GM23338 (cell line): ENCODE measurements around the gene ASPM. TPM values are rescaled to one million over a fixed set of nuclear protein-coding genes. Genes with fewer than 3 reads are reported as not detected.

Source experiments
- ATAC-seq: fragments of 200-7000 bp; cut with Tn5 transposase; 3 replicates; pipeline ENCODE4 v1.9.1; 2020
- DNase-seq: peaks from one replicate; pipeline ENCODE4 v3.0.0-alpha.2; 2015; ENCODE audit warnings: low spot score
- H2AFZ ChIP-seq: fragments of 200-600 bp; sonication (generic); 2 replicates; pipeline ENCODE4 v1.8.0; 2016; ENCODE audit warnings: antibody characterized with exemption, mild to moderate bottlenecking, moderate library complexity
- H3F3A ChIP-seq: fragments of 200-600 bp; sonication (generic); replicated peaks from 2 replicates; pipeline ENCODE4 v1.8.0; 2017; ENCODE audit warnings: antibody characterized with exemption, mixed run types, low read depth
- H3K27ac ChIP-seq: fragments of 200-600 bp; sonication (generic); 2 replicates; pipeline ENCODE4 v1.6.1; 2016; ENCODE audit warnings: low read depth
- H3K27me3 ChIP-seq: fragments of 200-600 bp; sonication (generic); 2 replicates; pipeline ENCODE4 v1.8.0; 2016; ENCODE audit warnings: mild to moderate bottlenecking, mixed run types, moderate library complexity; ENCODE audit not compliant: insufficient read depth
- H3K36me3 ChIP-seq: fragments of 200-600 bp; sonication (generic); 2 replicates; pipeline ENCODE4 v1.8.0; 2016; ENCODE audit warnings: mild to moderate bottlenecking; ENCODE audit not compliant: insufficient read depth
- H3K4me1 ChIP-seq: fragments of 200-600 bp; sonication (generic); 2 replicates; pipeline ENCODE4 v1.8.0; 2016; ENCODE audit warnings: mild to moderate bottlenecking, moderate library complexity; ENCODE audit not compliant: insufficient read depth
- H3K4me2 ChIP-seq: fragments of 200-600 bp; sonication (generic); 2 replicates; pipeline ENCODE4 v1.7.1; 2017; ENCODE audit warnings: mixed run types
- H3K4me3 ChIP-seq: fragments of 200-600 bp; sonication (generic); 2 replicates; pipeline ENCODE4 v1.6.1; 2016; ENCODE audit warnings: mixed run types
- H3K79me2 ChIP-seq: fragments of 200-600 bp; sonication (generic); replicated peaks from 2 replicates; pipeline ENCODE4 v1.8.0; 2017; ENCODE audit warnings: mild to moderate bottlenecking; ENCODE audit not compliant: insufficient read depth
- H3K9me2 ChIP-seq: fragments of 200-600 bp; sonication (generic); 2 replicates; pipeline ENCODE4 v1.8.0; 2017; ENCODE audit not compliant: insufficient read depth
- H4K20me1 ChIP-seq: fragments of 200-600 bp; sonication (generic); replicated peaks from 2 replicates; pipeline ENCODE4 v1.8.0; 2017; ENCODE audit warnings: mild to moderate bottlenecking; ENCODE audit not compliant: insufficient read depth
- H3K27ac Mint-ChIP-seq: 2 replicates; pipeline ENCODE4 v1.8.0; 2020; ENCODE audit warnings: inconsistent platforms, mild to moderate bottlenecking, moderate library complexity, mixed read lengths
- H3K27me3 Mint-ChIP-seq: 3 replicates; pipeline ENCODE4 v1.8.0; 2022; ENCODE audit warnings: low read depth, mild to moderate bottlenecking, moderate library complexity, mixed read lengths, inconsistent platforms; ENCODE audit not compliant: insufficient read depth, poor library complexity
- H3K36me3 Mint-ChIP-seq: 3 replicates; pipeline ENCODE4 v1.8.0; 2021; ENCODE audit warnings: low read depth, mild to moderate bottlenecking, inconsistent platforms, moderate library complexity, mixed read lengths
- H3K4me1 Mint-ChIP-seq: 3 replicates; pipeline ENCODE4 v1.8.0; 2020; ENCODE audit warnings: mild to moderate bottlenecking, inconsistent platforms, mixed read lengths
- H3K4me3 Mint-ChIP-seq: 3 replicates; pipeline ENCODE4 v1.8.0; 2021; ENCODE audit warnings: moderate library complexity, mild to moderate bottlenecking, inconsistent platforms, mixed read lengths
- H3K9me3 Mint-ChIP-seq: 3 replicates; pipeline ENCODE4 v1.8.0; 2020; ENCODE audit warnings: moderate library complexity, mild to moderate bottlenecking, inconsistent platforms, mixed read lengths
- CREB1 ChIP-seq: fragments of 250-450 bp; sonication (Bioruptor Pico); IDR thresholded peaks from 2 replicates; pipeline ENCODE4 v1.5.0; 2020; ENCODE audit warnings: low read depth, mild to moderate bottlenecking, moderate library complexity
- EZH2phosphoT487 ChIP-seq: fragments of 200-600 bp; sonication (generic); IDR thresholded peaks from one replicate; pipeline ENCODE4 v1.8.1; 2018; ENCODE audit warnings: antibody characterized with exemption; ENCODE audit not compliant: unreplicated experiment
- NANOG ChIP-seq: IDR thresholded peaks from 2 replicates; pipeline ENCODE4 v1.6.1; 2016; ENCODE audit warnings: antibody characterized with exemption, borderline replicate concordance
- STAT1 ChIP-seq: IDR thresholded peaks from one replicate; pipeline ENCODE4 v1.6.1; 2016; ENCODE audit warnings: antibody characterized with exemption; ENCODE audit not compliant: unreplicated experiment
- ZNF114 ChIP-seq: fragments of 250-450 bp; sonication (Bioruptor Pico); IDR thresholded peaks from 2 replicates; pipeline ENCODE4 v1.5.0; 2020; ENCODE audit warnings: mild to moderate bottlenecking, moderate library complexity
- ZNF462 ChIP-seq: fragments of 250-450 bp; sonication (Bioruptor Pico); IDR thresholded peaks from 2 replicates; pipeline ENCODE4 v1.5.0; 2020; ENCODE audit warnings: mild to moderate bottlenecking, moderate library complexity
- polyA plus RNA-seq: library from polyadenylated mRNA; unstranded; fragments of >200 nt; fragmentation: Nextera tagmentation; extraction: Ambion mirVana; gene quantifications from 2 replicates; pipeline ENCODE4 v1.2.1, GENCODE V29; 2016
- total RNA-seq: library from RNA; depleted of rRNA; stranded (reverse); fragments of >200 nt; shearing (Covaris generic); gene quantifications from 2 replicates; pipeline ENCODE4 v1.2.3, GENCODE V29; 2014
- TF ChIP-seq, protein P1 (sequence below): IDR thresholded peaks from 2 replicates; pipeline ENCODE4 v1.6.1; 2016; ENCODE audit warnings: antibody characterized with exemption

The ASPM gene
- total and polyA plus RNA-seq, 2 experiments from 2014 or later, result 36.8 to 64.9 TPM

- Histone ChIP-seq H3K27ac (no peak overlapping the region), H3K9me2 (no peaks in the 10 kb centered on the region), H3K4me3 (no peak overlapping the region), H3K4me2 (no peak overlapping the region), H3K4me1 (no peaks in the 10 kb centered on the region), H3K27me3 (no peaks in the 10 kb centered on the region), H3F3A (no peaks in the 10 kb centered on the region), H2AFZ (no peak overlapping the region), H4K20me1 (no peaks in the 10 kb centered on the region; the same call in 1 of the 2 replicates), H3K79me2 (no peaks in the 10 kb centered on the region), H3K36me3 (no peaks in the 10 kb centered on the region)
- Mint-ChIP-seq H3K9me3 (no peaks in the 10 kb centered on the region), H3K4me1 (no peaks in the 10 kb centered on the region), H3K27ac (no peak overlapping the region), H3K36me3 (peaks cover 8% of the 10 kb centered on the region; the same call in 2 of the 3 replicates), H3K4me3 (no peak overlapping the region), H3K27me3 (no peaks in the 10 kb centered on the region)
- ATAC-seq (no peak), DNase-seq (no peak)
- TF ChIP-seq NANOG, result no peak
- no peak for TF ChIP-seq EZH2phosphoT487
- TF ChIP-seq, protein P1, sequence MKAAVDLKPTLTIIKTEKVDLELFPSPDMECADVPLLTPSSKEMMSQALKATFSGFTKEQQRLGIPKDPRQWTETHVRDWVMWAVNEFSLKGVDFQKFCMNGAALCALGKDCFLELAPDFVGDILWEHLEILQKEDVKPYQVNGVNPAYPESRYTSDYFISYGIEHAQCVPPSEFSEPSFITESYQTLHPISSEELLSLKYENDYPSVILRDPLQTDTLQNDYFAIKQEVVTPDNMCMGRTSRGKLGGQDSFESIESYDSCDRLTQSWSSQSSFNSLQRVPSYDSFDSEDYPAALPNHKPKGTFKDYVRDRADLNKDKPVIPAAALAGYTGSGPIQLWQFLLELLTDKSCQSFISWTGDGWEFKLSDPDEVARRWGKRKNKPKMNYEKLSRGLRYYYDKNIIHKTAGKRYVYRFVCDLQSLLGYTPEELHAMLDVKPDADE, result no peak
- TF ChIP-seq ZNF462 (CRISPR knock-in tag), result no peak
- no peak for TF ChIP-seq STAT1
- no peak for TF ChIP-seq CREB1 (CRISPR knock-in tag)
- no peak for TF ChIP-seq ZNF114 (CRISPR knock-in tag)
Measured at GRCh38 chr1:197171531-197171930, 25.1 kb upstream of the ASPM start.
